ENCODE data around the gene SLC25A6. TPM values are rescaled to one million over a fixed set of nuclear protein-coding genes. Genes with fewer than 3 reads are reported as not detected.
"Not testable (repeated sequence)": the region's sequence is repeated elsewhere in the genome, so short reads cannot be mapped to it uniquely, and the experiment has no call there.

SLC25A6 gene
- total RNA-seq, 1 donor from 2014 or later, result 402 TPM

DNA sequence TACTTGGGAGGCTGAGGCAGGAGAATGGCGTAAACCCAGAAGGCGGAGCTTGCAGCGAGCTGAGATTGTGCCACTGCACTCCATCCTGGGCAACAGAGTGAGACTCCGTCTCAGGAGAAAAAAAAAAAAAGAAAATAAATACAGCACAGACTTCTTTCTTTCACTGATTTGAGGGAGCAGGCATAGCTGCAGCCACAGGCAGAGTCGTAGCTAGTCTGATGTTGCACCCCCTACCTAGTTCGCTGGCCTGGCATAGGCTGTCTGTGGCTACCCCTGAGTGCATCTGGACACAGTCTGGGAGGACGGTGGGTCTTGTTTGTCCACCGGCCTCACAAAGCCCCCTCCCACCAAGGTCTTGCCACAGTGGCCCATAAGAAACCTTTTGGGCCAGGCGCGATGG is 33.9 kb downstream of the SLC25A6 start:
- Mint-ChIP-seq H3K36me3 (ENCODE audit: unreplicated experiment) (peaks cover 17% of the 10 kb centered on the region), H3K4me3 (ENCODE audit: unreplicated experiment) (no peak overlapping the region), H3K4me1 (ENCODE audit: unreplicated experiment) (peaks cover 2% of the 10 kb centered on the region), H3K27ac (ENCODE audit: unreplicated experiment) (no peak overlapping the region), H3K27me3 (ENCODE audit: unreplicated experiment) (no peaks in the 10 kb centered on the region), H3K9me3 (ENCODE audit: unreplicated experiment) (no peaks in the 10 kb centered on the region)
- DNase-seq (ENCODE audit: extremely low spot score, unreplicated experiment), result no peak
- no peak for TF ChIP-seq CTCF (IDR thresholded peaks at IDR 0.05)

DNA sequence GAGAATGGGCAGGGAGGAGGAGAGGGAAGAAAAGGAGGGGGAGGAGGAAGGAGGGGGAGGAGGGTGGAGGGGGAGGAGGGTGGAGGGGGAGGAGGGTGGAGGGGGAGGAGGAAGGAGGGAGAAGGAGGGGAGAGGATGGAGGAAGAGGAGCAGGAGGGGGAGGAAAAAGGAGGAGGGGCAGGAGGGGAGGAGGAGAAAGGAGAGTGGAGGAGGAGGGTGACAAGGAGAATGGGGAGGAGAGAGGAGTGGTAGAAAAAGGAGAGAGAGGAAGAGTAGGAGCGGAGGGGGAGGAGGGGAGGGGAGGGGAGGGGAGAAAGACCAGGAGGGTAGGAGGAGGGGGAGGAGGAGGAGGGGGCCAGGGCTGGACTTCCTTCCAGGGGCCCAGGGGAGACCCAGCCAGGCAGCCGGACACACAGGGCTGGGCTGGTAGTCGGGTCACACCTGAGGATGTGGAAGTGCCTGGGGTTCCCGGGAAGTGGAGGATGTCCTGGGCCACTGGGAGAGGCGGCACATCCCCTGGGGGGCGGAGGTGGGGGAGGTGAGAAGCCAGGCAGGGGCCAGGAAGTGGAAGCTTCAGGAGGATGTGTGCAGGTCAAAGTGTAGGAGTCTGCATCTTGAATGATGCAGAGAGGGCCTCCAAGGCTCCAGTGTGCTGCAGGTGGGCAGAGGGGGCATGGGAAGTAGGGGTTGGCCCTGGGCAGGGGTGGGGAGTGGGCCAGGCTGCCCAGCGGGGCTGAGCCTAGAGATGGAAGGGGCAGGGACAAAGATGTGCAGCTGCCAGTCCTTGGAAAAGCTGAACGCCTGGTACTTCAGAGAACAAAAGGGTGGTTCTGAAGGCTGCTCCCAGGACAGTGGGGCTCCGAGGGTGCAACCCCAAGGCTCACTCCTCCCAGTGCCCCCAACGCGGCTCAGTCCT is 36.5 kb downstream of the SLC25A6 start:
- no peak for TF ChIP-seq CTCF (IDR thresholded peaks at IDR 0.05)
- H3K4me3 Mint-ChIP-seq (ENCODE audit: unreplicated experiment), result no peak overlapping the region
- peaks cover 8% of the 10 kb centered on the region for H3K36me3 Mint-ChIP-seq (ENCODE audit: unreplicated experiment)
- peaks cover 2% of the 10 kb centered on the region for H3K4me1 Mint-ChIP-seq (ENCODE audit: unreplicated experiment)
- DNase-seq (ENCODE audit: extremely low spot score, unreplicated experiment), result no peak
- no peak overlapping the region for H3K27ac Mint-ChIP-seq (ENCODE audit: unreplicated experiment)
- H3K27me3 Mint-ChIP-seq (ENCODE audit: unreplicated experiment), result no peaks in the 10 kb centered on the region
- no peaks in the 10 kb centered on the region for H3K9me3 Mint-ChIP-seq (ENCODE audit: unreplicated experiment)

DNA sequence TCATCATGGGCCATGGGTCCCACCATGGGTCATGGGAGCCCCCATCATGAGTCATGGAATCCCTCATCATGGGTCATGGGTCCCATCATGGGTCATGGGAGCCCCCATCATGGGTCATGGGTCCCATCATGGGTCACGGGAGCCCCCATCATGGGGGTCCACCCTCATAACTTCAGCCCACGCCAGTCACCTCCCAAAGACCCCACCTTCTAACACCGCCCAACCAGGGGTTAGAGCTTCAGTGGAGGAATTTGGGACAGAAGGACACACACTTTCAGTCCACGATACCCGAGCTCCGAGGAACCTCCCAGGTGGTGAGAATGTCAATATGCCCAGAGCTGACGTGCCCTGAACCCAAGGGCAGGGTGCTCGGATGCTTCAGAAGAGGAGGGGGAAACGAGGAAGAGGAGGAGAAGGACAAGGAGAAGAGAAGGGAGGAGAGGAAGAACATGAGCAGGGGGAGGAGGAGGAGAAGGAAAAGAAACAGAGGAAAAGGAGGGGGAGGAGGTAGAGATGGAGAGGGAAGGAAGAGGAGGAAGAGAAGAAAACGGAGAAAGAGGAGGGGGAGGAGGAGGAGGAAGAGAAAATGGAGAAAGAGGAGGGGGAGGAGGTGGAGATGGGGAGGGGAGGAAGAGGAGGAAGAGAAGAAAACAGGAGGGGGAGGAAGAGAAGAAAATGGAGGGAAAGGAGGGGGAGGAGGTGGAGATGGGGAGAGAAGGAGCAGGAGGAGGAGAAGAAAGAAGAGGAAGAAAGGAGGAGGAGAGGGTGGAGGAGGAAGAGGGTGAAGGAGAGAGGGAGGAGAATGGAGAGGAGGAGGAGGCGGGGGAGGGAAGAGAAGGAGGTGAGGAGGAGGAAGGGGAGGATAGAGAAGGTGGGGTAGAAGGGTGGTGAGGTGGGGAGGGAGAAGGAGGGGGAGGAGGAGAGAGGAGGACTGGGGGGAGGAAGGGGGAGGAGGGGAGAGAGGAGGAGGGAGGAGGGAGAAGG is 37.6 kb downstream of the SLC25A6 start:
- no peaks in the 10 kb centered on the region for H3K9me3 Mint-ChIP-seq (ENCODE audit: unreplicated experiment)
- no peaks in the 10 kb centered on the region for H3K27me3 Mint-ChIP-seq (ENCODE audit: unreplicated experiment)
- H3K36me3 Mint-ChIP-seq (ENCODE audit: unreplicated experiment), result peaks cover 4% of the 10 kb centered on the region
- no peak for DNase-seq (ENCODE audit: extremely low spot score, unreplicated experiment)
- TF ChIP-seq CTCF (IDR thresholded peaks at IDR 0.05), result no peak
- no peak overlapping the region for H3K27ac Mint-ChIP-seq (ENCODE audit: unreplicated experiment)
- H3K4me3 Mint-ChIP-seq (ENCODE audit: unreplicated experiment), result no peak overlapping the region
- H3K4me1 Mint-ChIP-seq (ENCODE audit: unreplicated experiment), result peaks cover 2% of the 10 kb centered on the region

GRCh38 chrX:1351981-1352714 is 39.8 kb downstream of the SLC25A6 start:
- Mint-ChIP-seq H3K27ac (ENCODE audit: unreplicated experiment) (no peak overlapping the region), H3K4me3 (ENCODE audit: unreplicated experiment) (no peak overlapping the region), H3K9me3 (ENCODE audit: unreplicated experiment) (no peaks in the 10 kb centered on the region), H3K4me1 (ENCODE audit: unreplicated experiment) (peaks cover 2% of the 10 kb centered on the region), H3K27me3 (ENCODE audit: unreplicated experiment) (no peaks in the 10 kb centered on the region), H3K36me3 (ENCODE audit: unreplicated experiment) (no peaks in the 10 kb centered on the region)
- no peak for TF ChIP-seq CTCF (IDR thresholded peaks at IDR 0.05)
- no peak for DNase-seq (ENCODE audit: extremely low spot score, unreplicated experiment)

GRCh38 chrX:1349606-1350005 is 42.3 kb downstream of the SLC25A6 start:
- H3K27ac Mint-ChIP-seq (ENCODE audit: unreplicated experiment); H3K27me3 Mint-ChIP-seq (ENCODE audit: unreplicated experiment); H3K4me3 Mint-ChIP-seq (ENCODE audit: unreplicated experiment); H3K4me1 Mint-ChIP-seq (ENCODE audit: unreplicated experiment); H3K9me3 Mint-ChIP-seq (ENCODE audit: unreplicated experiment); H3K36me3 Mint-ChIP-seq (ENCODE audit: unreplicated experiment); DNase-seq (ENCODE audit: extremely low spot score, unreplicated experiment): not testable (repeated sequence)

Data from osteocyte (in vitro differentiated cells).